HL-60/S4 treated with retinoic acid at 250 ng/mL for 4 days and 3 days (cell line): Measurements from ENCODE around the gene PLEKHG3.

Source experiments
- in situ Hi-C: fragments of 300-500 bp; cut with MboI; formaldehyde crosslinking; loops from 2 replicates; pipeline ENCODE4 v1.7.0; 2022; ENCODE audit warnings: low sequenced_read_pairs

Gene PLEKHG3

GRCh38 chr14:64741961-64742360 is 37.7 kb downstream of the PLEKHG3 start:
- in situ Hi-C loops = no loop called here

GRCh38 chr14:64743061-64743460 is 38.8 kb downstream of the PLEKHG3 start:
- in situ Hi-C loops = no loop called here

DNA sequence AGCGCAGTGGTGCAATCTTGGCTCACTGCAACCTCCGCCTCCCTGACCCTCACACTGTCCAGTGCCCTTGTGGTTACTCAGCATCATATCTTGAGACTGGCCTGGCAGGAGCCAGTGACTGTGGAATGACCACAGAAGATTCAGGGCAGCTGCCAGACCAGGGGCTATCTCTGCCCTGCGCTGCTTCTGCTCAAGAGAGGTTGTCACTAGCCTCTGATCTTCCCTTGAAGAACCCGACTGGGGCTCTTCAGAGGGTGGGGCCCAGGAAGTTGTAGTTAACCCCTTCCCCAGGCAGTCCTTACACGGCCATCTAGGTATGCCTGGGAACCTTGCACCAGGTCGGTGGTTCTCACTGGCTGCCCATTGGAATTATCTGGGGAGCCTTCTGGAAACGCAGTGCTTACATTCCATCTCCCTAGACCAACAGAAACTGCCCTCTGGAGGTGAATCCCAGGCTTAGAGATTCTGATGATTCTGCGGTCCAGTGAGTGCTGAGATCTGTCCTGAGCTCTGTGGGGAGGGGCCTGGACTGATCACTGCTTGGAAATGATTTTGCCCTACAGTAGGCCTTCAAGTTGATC is 41.4 kb downstream of the PLEKHG3 start:
- in situ Hi-C loops = no loop called here

GRCh38 chr14:64746298-64747250 is 42.4 kb downstream of the PLEKHG3 start:
- in situ Hi-C loops = no loop called here

- in situ Hi-C loops = no loop called here
Observed at GRCh38 chr14:64747327-64747726, 43.1 kb downstream of the PLEKHG3 start.

- in situ Hi-C loops = no loop called here
Observed at GRCh38 chr14:64748521-64748920, 44.3 kb downstream of the PLEKHG3 start.

GRCh38 chr14:64748995-64749714 is 44.9 kb downstream of the PLEKHG3 start:
- in situ Hi-C loops = no loop called here

- in situ Hi-C loops = no loop called here
Observed at GRCh38 chr14:64752909-64753308, 48.7 kb downstream of the PLEKHG3 start.

DNA sequence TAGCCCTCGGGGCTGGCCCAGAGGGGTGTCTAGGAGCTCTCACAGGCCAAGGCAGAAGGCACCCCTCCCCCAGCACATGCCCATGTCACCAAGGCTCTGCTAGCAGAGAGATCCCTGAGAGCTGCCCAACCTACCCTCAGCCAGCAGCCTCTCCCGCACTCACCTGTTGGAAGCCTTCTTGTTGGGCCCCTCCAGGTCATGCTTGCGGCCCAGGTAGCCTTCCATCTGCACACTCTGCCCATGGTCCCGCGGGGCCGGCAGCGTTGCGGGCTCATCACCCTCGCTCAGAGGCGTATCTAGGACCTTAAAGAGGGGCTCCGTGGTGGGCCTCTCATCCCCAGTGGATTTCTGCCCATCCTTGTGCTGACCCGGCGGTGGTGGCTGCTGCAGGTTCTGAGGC is 49.1 kb downstream of the PLEKHG3 start:
- in situ Hi-C loops = no loop called here

- in situ Hi-C loops = no loop called here
Observed at GRCh38 chr14:64753999-64754398, 49.8 kb downstream of the PLEKHG3 start.

DNA sequence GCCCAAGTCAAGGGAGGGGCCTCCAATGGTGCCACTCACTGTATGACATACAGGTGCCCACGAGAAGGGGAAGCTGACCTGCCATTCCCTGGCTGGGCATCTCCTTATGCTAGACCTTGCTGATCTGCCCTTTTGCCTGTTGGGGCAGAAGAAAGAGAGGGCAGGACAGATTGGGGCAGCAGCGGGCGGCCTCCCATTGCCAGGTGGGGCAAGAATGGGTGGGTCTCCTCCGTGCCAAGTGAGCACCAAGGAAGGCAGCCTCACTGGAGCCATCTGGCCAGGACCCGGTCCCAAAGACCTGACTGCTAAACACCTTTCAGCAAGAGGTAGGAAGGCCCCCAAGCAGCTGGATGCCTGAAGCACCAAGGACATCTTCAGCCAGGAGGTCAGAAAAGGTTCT is 50.5 kb downstream of the PLEKHG3 start:
- in situ Hi-C loops = no loop called here

DNA sequence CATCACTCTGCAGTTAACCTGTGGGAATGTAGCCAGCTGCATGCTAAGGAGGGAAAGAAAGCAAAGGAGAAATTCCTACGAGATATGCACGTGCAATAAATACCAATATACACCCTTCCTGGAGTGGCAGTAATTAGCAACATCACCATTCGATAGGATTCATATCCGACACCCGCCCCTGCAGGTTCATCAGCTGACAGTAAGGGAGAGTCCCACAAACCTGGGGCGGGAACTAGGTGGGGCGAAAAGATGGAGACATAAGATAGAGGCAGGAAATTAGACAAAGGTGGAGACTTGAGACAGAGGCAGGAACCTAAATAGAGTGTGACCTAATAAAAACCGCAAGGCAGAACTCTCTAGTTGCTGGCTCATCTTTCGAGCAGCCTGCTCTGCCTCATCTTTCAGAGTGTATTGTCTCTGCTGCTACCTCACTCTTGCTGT is 51.6 kb downstream of the PLEKHG3 start:
- in situ Hi-C loops = no loop called here

GRCh38 chr14:64756712-64757111 is 52.5 kb downstream of the PLEKHG3 start:
- in situ Hi-C loops = no loop called here

DNA sequence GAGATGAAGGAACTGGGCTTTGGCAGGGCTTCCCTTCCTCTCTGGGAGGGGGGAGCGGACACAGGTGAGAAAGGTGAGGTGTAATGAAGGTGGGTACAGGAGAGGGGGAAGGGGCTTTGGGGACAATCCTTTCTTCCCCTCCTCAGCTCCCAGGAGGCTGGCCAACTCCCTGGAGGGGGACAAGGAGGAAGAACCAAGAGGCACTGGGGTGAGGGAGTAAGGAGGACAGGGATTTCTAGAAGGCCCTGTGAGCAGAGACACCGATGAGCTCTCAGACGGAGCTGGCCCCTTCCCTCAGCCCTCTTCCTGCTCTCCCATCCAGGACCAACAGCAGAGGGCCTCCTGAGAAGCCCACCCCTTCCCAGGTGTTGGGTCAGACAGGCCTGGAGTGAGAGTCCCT is 53.4 kb downstream of the PLEKHG3 start:
- in situ Hi-C loops = no loop called here

GRCh38 chr14:64758025-64758521 is 53.8 kb downstream of the PLEKHG3 start:
- in situ Hi-C loops = no loop called here

- in situ Hi-C loops = no loop called here
Observed at GRCh38 chr14:64758691-64759554, 54.7 kb downstream of the PLEKHG3 start.

- in situ Hi-C loops = no loop called here
Observed at GRCh38 chr14:64759555-64759938, 55.3 kb downstream of the PLEKHG3 start.

DNA sequence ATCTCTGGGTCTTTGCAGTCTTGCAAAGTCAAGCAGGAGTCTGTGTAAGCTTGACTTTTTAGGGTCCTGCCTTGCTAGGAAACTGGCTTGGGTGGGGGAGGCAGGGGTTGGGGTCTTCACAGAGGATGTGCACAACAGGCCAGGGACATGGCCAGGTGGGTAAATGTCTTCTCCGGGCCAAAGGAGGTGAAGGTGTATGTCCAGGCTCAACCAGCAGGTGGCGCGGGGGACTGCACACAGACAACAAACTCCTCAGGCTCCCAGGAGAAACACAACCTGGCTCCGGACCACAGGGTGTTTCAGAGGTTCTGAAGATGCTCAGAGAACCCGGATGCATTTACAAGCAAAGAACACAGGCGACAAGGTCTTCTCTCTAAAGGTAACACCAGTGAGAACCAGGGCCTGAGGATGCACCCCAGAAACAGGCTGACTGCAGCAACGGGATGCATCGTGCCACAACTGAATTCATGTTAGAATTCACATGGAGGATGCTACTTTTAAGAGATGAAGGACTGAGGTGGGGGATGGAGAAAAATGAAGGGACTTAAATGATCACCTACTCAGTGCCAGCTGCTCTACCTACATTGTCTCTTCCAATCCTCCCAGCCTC is 56.0 kb downstream of the PLEKHG3 start:
- in situ Hi-C loops = no loop called here

DNA sequence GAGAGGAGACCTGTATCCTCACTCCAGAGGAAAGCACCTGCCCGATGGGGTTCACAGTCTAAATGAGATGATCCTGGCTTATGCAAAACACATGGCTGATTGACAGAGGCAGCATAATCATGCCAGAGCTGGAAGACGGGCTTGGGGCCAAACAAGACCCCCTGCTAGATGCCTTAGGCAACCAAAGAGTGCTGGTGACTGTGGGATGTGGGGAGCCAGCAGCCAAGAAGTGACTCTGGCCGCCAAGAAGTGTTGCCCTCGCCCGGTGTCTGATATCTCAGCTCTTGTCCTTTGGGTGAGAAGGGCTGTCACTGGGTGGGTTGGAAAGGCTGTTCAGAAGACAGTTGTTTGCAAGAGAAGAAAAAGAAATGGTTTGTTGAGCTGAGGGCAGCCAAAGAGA is 56.7 kb downstream of the PLEKHG3 start:
- in situ Hi-C loops = no loop called here

GRCh38 chr14:64761441-64762043 is 57.3 kb downstream of the PLEKHG3 start:
- in situ Hi-C loops = no loop called here
